ENCODE measurements around the gene DHRS7.
"Not testable (repeated sequence)": the region's sequence is repeated elsewhere in the genome, so short reads cannot be mapped to it uniquely, and the experiment has no call there.

The DHRS7 gene

DNA sequence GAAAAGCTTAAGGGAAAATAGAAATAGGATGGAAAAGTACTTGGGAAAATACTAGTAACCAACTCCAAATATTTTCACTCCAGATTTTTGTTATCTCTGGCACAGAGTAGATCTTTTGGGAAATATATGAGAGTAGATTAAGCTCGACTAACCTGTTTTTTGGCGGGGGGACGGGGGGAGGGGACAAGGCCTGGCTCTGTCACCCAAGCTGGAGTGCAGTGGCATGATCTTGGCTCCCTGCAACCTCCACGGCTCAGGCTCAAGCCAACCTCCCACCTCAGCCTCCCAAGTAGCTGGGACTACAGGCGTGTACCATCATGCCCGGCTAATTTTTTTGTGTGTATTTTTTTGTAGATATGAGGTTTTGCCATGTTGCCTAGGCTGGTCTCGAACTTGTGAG, 4.8 kb downstream of the DHRS7 start:
- intact Hi-C loops (cut with DNase I): no loop called here
- DNase-seq: no peak

- no peak for DNase-seq
- intact Hi-C loops (cut with DNase I): no loop called here
These were observed 10.5 kb downstream of the DHRS7 start for GRCh38 chr14:60154671-60155070.

DNA sequence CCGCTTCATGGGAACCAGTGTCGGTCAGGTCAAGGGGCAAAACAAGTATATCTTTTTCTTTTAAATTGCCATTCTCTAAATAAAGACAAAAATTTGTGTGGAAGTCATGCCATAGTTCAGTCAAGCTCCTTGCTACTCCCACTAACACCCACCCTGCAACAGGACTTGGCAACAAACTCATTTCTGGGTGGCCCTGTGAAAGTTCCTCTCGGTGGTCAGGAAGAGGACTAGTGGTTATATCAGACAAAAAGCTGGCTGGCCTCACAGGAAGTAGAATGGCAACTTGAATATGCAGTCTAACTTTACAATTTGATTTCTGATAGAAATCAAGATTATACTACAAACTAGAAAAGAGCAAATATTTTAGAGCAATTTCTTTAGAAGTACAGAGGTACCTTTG, 11.2 kb downstream of the DHRS7 start:
- no peak for DNase-seq

DNA sequence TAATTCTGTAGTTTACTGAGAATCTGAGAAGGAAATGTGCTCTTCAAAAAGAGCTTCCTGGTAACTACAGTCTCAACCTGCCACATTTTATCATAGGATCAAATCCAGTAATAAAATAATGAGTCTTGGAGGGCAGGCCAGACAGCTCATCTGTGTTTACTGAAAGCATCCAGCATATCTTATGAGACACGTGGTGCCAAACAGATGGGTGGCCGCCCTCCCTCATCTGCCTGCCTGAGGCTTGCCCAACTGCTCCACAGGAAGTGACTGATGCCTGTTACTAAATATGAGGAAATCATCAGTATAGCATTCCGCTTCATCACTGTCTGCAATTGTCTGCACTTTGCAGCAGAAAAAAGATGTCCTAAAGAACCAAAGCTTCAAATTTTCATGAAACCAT, 13.5 kb downstream of the DHRS7 start:
- intact Hi-C loops (cut with DNase I): no loop called here

More for the DNA sequence above, 11.2 kb downstream of the DHRS7 start:
- intact Hi-C loops (cut with DNase I): no loop called here

DNA sequence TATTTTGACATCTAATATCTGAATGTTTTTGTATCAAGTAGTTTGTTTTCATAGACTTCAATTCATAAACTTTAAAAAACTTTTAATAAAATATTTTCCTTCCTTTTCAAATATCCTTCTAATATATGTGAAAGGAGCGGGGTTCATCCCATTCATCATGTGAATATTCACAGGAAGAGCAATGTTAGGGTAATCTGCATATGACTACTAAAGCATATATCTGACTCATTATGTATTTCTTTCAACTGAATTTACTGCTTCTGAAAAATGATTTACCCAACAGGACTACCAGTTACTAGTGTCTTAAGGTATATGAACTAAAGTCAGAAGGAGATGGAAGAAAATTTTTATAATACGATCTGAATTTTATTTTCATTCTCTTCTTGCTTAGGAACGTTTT, 30.5 kb downstream of the DHRS7 start:
- intact Hi-C loops (cut with DNase I): no loop called here
- no peak for DNase-seq

More for the DNA sequence above, 13.5 kb downstream of the DHRS7 start:
- DNase-seq: peak; percentile 43 to 93 (median 66)

- DNase-seq: no peak
- intact Hi-C loops (cut with DNase I): no loop called here
These were observed 31.7 kb downstream of the DHRS7 start for GRCh38 chr14:60133487-60133886.

GRCh38 chr14:60125918-60126317, 39.3 kb downstream of the DHRS7 start:
- intact Hi-C loops (cut with DNase I): no loop called here
- no peak for DNase-seq

GRCh38 chr14:60116181-60116580, 49.0 kb downstream of the DHRS7 start:
- intact Hi-C loops (cut with DNase I): no loop called here
- no peak for DNase-seq

GRCh38 chr14:60114881-60115280, 50.3 kb downstream of the DHRS7 start:
- intact Hi-C loops (cut with DNase I): no loop called here
- DNase-seq: no peak

GRCh38 chr14:60111732-60112131, 53.5 kb downstream of the DHRS7 start:
- DNase-seq: no peak
- intact Hi-C loops (cut with DNase I): no loop called here

GRCh38 chr14:60107477-60107876, 57.7 kb downstream of the DHRS7 start:
- intact Hi-C loops (cut with DNase I): no loop called here
- DNase-seq: no peak

DNA sequence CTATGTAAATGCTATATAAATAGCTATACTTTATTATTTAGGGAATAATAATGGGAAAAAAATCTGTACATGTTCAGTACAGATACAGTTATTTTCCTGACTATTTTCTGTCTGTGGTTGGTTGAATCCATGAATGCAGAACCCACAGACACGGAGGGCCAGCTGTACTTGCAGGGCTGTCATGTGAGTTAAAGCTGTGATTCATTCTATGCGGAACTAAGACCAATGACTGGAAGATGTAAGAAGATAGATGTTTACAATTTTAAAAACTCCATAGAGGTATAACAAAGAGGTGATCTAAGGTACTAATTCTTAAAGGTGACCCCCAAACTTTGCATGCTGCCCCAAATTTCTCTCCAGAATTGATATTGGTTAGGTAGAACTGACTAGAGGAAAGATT, 58.9 kb downstream of the DHRS7 start:
- intact Hi-C loops (cut with DNase I): no loop called here
- peak in 5 of 10 donors; percentile 15 to 85 (median 44) for DNase-seq

DNA sequence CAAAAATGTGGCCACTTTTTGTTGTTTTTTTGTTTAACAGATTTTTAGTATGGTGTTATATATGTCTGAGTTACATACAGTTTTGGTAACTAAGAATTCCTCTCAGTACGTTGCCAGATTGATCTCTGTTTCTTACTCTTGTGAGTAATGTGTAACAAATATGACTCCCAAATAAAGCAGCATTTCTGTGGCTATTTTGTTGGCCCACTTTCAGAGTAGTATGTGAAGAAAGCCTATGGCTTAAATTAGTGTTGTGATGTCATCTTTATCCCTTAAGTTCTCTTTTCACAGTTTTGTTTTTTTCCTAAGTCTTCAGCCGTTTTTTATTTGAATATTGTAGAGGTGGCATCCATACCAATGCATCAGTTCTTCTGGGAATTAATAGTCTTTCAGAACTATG, 62.8 kb downstream of the DHRS7 start:
- intact Hi-C loops (cut with DNase I): no loop called here
- DNase-seq: no peak

DNA sequence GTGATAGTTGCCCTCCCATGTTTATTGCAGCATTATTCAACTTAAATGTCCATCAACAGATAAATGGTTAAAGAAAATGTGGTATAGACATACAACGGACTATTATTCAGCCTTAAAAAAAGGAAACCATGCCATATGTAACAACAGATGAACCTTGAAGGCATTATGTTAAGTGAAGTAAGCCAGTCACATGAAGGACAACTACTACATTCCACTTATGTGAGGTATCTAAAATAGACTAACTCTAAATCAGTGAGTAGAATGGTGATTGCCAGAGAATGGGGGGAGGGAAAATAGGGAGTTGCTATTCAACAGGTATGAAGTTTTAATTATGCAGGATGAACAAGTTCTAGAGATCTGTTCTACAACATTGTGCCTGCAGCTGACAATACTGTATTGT, 63.4 kb downstream of the DHRS7 start:
- DNase-seq: no peak

GRCh38 chr14:60099855-60100254, 65.3 kb downstream of the DHRS7 start:
- DNase-seq; intact Hi-C loops (cut with DNase I): not testable (repeated sequence)

More for the DNA sequence above, 63.4 kb downstream of the DHRS7 start:
- intact Hi-C loops (cut with DNase I): no loop called here

GRCh38 chr14:60097974-60098373, 67.2 kb downstream of the DHRS7 start:
- DNase-seq: no peak
- intact Hi-C loops (cut with DNase I): no loop called here

- intact Hi-C loops (cut with DNase I): no loop called here
- DNase-seq: no peak
These were observed 69.3 kb downstream of the DHRS7 start for GRCh38 chr14:60095781-60096450.

DNA sequence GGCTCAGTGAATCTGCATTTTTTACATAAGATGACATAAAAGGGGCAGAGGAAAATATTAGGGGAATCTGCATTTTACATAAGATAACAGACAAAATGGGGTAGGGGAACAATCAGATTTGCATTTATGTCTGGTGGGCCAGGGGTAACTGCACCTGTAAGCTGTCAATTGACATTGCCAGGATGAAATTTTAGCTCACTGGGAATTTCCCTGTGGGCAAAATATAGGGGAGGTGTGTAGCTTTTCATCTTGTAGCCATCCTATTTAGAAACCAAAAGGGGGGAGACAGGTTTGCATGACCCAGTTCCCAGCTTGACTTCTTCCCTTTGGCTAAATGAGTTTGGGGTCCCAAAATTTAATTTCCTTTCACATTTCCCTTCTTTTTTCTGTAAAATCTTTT, 70.0 kb downstream of the DHRS7 start:
- no peak for DNase-seq
- intact Hi-C loops (cut with DNase I): no loop called here

GRCh38 chr14:60094306-60094897, 70.8 kb downstream of the DHRS7 start:
- intact Hi-C loops (cut with DNase I): loop anchor here (5.0 kb wide), 1 partner anchor 158 kb away; no protein-coding TSS in a partner anchor
- no peak for DNase-seq

Measured in posterior cingulate gyrus (tissue), 11 donors.